Activated CD4-positive, alpha-beta T cell treated with anti-CD3 and anti-CD28 coated beads, Interleukin-2, Interleukin-4, amounts not matched to agents 100 ng/mL and 50 ng/mL, durations not matched to agents 16 hours and 8 hours (primary cell): ENCODE results near the gene VWCE.
"Not testable (repeated sequence)": the region's sequence is repeated elsewhere in the genome, so short reads cannot be mapped to it uniquely, and the experiment has no call there.

Source experiments
- DNase-seq: peaks from one replicate; pipeline ENCODE4 v3.0.0-alpha.2; 2020; ENCODE audit warnings: low spot score

Gene VWCE

DNA sequence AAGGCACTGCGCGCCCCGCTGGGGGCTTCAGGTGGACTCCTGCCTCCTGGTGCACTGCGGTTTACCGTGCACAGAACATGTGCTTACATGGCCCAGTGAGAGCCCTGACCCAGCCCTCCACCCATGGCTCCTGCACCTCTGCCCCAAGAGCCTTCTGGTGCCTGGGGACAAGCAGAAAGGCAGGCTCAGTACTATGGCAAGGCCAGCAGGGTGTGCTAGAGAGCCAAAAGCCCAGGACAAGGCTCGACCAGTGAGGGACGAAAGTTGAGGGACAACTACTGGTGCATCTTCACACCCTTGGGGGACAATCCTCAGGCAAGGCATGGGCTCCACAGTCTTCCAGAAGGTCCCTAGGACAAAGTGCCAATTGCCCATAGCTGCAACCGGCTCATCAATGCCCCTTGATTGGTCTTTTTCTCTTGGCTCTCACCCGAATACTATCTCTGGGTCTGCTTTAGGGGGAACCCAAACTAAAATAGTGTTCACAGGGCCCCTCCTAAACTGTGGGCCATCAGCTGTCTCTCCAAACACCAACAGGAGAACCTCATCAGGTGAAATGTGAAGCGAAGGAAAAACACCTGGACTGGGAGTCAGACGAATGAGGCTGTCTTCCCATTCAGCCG lies 40.6 kb downstream of the VWCE start:
- DNase-seq: peak; percentile 83

DNA sequence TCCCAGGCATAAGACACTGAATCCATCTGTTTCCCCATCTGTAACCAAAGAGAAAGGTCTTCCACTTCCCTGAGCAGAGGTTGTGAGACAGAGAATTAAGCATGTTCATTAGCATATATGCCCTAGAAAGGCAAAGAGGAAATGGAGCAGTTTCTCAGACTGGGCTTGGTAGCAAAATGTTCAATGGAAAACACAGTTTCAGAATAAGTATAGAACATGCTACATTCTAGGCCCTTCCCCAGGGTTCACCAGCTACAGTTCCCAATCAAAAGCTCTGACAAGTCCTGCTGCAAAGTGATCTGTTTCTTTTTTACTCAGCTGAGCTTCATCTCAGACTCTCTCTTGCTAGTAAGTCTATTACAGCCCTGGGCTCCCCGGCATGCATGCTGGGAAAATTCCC lies 42.8 kb downstream of the VWCE start:
- DNase-seq: not testable (repeated sequence)

GRCh38 chr11:61250796-61251765 lies 44.0 kb downstream of the VWCE start:
- not testable (repeated sequence) for DNase-seq

DNA sequence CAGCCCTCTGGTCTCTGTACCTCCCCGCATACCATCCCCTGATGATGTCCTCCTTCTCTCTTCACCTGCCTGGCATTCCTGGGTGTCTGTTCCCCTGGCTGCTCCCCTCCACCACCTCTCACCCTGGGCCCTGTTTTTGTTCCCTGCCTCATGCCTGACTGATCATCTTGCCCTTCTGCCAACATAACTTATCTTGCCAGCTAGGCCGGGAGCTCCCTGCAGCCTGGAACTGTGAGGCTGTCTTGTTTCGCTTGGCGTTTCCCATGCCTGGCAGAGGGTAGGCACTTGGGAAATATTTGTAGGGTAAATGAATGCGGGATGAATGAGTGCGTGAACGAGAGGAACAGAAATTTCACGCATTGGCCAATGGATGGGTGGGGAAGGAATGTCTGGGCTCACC lies 45.9 kb downstream of the VWCE start:
- DNase-seq: not testable (repeated sequence)

GRCh38 chr11:61248071-61248470 lies 47.0 kb downstream of the VWCE start:
- DNase-seq: not testable (repeated sequence)

DNA sequence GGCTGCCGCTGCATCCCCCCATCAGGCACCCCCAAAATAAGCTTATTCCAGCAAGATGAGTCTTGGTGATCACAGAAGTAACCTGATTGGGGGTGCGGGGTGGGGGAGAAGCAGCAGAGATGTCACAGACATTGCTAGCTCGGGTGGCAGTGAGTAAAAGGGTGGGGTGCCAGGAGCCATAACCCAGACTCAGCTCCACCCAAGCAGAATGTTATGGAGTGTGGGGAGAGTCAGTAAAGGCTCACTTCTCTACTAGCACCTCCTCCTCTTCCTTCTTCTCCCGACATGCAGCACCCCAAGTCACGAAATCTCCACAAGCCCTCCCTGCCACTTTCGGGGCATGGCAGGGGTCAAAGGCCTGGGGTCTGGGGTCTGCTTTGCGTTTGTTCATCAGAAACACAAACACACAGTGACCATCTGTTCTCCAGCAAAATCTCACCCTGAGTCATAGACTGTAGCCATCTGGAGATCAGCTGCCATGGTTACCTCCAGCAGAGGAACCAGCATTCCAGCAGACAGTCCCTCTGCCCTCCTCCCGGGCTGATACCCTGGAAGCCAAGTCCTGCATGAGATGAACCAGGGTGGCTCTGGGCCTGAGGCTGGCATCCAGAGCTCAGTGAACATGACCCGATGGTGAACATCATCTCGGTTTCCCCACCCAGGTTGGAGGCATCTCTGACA lies 49.7 kb downstream of the VWCE start:
- DNase-seq: not testable (repeated sequence)

GRCh38 chr11:61241526-61241925 lies 53.6 kb downstream of the VWCE start:
- not testable (repeated sequence) for DNase-seq

GRCh38 chr11:61240875-61241274 lies 54.2 kb downstream of the VWCE start, which contains the start of gene PGA5:
TSS of gene PGA5 (plus strand) at chr11:61241175. CDS start at chr11:61241227, 52 bp downstream.
- DNase-seq: not testable (repeated sequence)

DNA sequence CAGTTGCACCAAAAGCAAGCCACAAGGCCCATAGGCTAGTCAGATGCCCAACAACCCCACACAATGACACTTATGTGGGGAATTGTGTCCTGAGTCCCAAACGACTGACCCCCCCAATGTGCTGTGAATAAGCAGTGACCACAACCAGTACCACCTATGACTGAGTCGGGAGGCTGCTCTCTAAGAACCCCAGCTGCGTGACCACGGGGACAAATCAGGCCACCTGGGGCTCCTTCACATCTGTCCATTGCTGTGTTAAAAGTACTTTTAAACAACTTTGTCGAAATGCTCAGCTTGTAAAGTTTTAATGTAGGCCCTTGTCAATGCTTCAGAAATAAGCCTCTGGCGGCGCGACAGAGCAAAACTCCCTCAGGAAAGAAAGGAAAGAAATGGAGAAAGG lies 54.8 kb downstream of the VWCE start:
- DNase-seq: not testable (repeated sequence)

DNA sequence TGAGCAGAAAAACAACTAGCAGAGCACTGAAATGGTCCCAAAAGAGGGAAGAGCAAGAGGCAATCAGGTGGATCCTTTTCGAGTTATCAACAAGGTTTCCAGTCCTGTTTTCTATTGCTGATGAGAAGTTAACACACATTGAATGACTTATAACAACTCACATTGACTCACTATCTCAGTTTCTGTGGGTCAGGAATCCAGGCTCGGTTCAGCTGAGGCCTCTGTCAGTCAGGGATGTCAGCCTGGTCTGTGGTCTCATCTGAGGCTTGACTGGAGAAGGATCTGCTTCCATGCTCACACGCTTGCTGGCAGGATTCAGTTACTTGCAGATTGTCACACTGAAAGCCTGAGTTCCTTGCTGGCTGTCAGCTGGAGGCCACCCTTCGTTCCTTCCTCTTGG lies 58.0 kb downstream of the VWCE start:
- DNase-seq: not testable (repeated sequence)

GRCh38 chr11:61232548-61233145 lies 62.5 kb downstream of the VWCE start:
- not testable (repeated sequence) for DNase-seq

GRCh38 chr11:61231585-61231984 lies 63.5 kb downstream of the VWCE start:
- DNase-seq: not testable (repeated sequence)

DNA sequence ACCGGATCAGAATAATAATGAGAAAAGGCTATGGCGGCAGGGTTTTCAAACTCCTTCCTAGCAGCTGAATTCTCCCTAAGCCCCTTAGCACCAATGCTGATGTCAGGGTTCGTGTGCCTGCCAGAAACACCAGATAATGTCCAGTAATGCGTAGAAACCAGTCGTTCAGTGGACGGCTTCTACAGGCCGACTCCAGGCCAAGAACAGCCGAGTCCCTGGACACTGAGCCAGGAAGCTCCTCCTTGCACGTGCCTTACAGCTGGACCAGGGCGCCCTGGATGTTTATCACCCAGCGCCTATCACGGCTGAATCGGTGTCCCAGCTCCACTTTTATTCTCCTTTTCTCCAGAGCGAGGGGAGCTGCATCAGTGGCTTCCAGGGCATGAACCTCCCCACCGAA lies 64.1 kb downstream of the VWCE start:
- DNase-seq: not testable (repeated sequence)

GRCh38 chr11:61229458-61229857 lies 65.7 kb downstream of the VWCE start:
- DNase-seq: not testable (repeated sequence)

DNA sequence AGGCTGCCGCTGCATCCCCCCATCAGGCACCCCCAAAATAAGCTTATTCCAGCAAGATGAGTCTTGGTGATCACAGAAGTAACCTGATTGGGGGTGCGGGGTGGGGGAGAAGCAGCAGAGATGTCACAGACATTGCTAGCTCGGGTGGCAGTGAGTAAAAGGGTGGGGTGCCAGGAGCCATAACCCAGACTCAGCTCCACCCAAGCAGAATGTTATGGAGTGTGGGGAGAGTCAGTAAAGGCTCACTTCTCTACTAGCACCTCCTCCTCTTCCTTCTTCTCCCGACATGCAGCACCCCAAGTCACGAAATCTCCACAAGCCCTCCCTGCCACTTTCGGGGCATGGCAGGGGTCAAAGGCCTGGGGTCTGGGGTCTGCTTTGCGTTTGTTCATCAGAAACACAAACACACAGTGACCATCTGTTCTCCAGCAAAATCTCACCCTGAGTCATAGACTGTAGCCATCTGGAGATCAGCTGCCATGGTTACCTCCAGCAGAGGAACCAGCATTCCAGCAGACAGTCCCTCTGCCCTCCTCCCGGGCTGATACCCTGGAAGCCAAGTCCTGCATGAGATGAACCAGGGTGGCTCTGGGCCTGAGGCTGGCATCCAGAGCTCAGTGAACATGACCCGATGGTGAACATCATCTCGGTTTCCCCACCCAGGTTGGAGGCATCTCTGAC lies 68.5 kb downstream of the VWCE start:
- not testable (repeated sequence) for DNase-seq

- DNase-seq: not testable (repeated sequence)
These were observed 72.4 kb downstream of the VWCE start for GRCh38 chr11:61222692-61223091.

GRCh38 chr11:61222047-61222446 lies 73.1 kb downstream of the VWCE start, which contains the start of gene PGA4:
TSS of gene PGA4 (plus strand) at chr11:61222347. CDS start at chr11:61222401, 54 bp downstream.
- DNase-seq: not testable (repeated sequence)

GRCh38 chr11:61219016-61219415 lies 76.1 kb downstream of the VWCE start:
- DNase-seq: not testable (repeated sequence)

DNA sequence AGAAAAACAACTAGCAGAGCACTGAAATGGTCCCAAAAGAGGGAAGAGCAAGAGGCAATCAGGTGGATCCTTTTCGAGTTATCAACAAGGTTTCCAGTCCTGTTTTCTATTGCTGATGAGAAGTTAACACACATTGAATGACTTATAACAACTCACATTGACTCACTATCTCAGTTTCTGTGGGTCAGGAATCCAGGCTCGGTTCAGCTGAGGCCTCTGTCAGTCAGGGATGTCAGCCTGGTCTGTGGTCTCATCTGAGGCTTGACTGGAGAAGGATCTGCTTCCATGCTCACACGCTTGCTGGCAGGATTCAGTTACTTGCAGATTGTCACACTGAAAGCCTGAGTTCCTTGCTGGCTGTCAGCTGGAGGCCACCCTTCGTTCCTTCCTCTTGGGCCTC lies 76.8 kb downstream of the VWCE start:
- not testable (repeated sequence) for DNase-seq

- DNase-seq: not testable (repeated sequence)
These were observed 81.3 kb downstream of the VWCE start for GRCh38 chr11:61213711-61214324.

GRCh38 chr11:61212202-61212601 lies 82.9 kb downstream of the VWCE start:
- DNase-seq: not testable (repeated sequence)
